Measurements from ENCODE around the gene ERC1. TPM values are rescaled to one million over a fixed set of nuclear protein-coding genes. Genes with fewer than 3 reads are reported as not detected.

ERC1 gene
- total RNA-seq, 1 donor from 2014 or later = 82.2 TPM

- TF ChIP-seq CTCF (IDR thresholded peaks at IDR 0.05; ENCODE audit: partially characterized antibody, unreplicated experiment) = no peak
- H3K27ac Mint-ChIP-seq (ENCODE audit: unreplicated experiment) = no peak overlapping the region
- no peaks in the 10 kb centered on the region for H3K27me3 Mint-ChIP-seq (ENCODE audit: unreplicated experiment)
- H3K4me3 Mint-ChIP-seq (ENCODE audit: unreplicated experiment) = no peak overlapping the region
- no peaks in the 10 kb centered on the region for H3K4me1 Mint-ChIP-seq (ENCODE audit: low read depth, unreplicated experiment)
- no peak for DNase-seq
- H3K36me3 Mint-ChIP-seq (ENCODE audit: unreplicated experiment) = peaks cover 13% of the 10 kb centered on the region
- no peaks in the 10 kb centered on the region for H3K9me3 Mint-ChIP-seq (ENCODE audit: unreplicated experiment)
Measured at GRCh38 chr12:1425396-1425729, 434.3 kb downstream of the ERC1 start.

GRCh38 chr12:1428671-1429070 lies 437.6 kb downstream of the ERC1 start:
- no peaks in the 10 kb centered on the region for H3K4me1 Mint-ChIP-seq (ENCODE audit: low read depth, unreplicated experiment)
- H3K36me3 Mint-ChIP-seq (ENCODE audit: unreplicated experiment) = no peaks in the 10 kb centered on the region
- no peak for TF ChIP-seq CTCF (IDR thresholded peaks at IDR 0.05; ENCODE audit: partially characterized antibody, unreplicated experiment)
- H3K27me3 Mint-ChIP-seq (ENCODE audit: unreplicated experiment) = no peaks in the 10 kb centered on the region
- H3K27ac Mint-ChIP-seq (ENCODE audit: unreplicated experiment) = no peak overlapping the region
- DNase-seq = no peak
- no peak overlapping the region for H3K4me3 Mint-ChIP-seq (ENCODE audit: unreplicated experiment)
- no peaks in the 10 kb centered on the region for H3K9me3 Mint-ChIP-seq (ENCODE audit: unreplicated experiment)

GRCh38 chr12:1429980-1430379 lies 439.0 kb downstream of the ERC1 start:
- Mint-ChIP-seq H3K4me3 (ENCODE audit: unreplicated experiment) (no peak overlapping the region), H3K27ac (ENCODE audit: unreplicated experiment) (no peak overlapping the region), H3K36me3 (ENCODE audit: unreplicated experiment) (no peaks in the 10 kb centered on the region), H3K4me1 (ENCODE audit: low read depth, unreplicated experiment) (no peaks in the 10 kb centered on the region), H3K9me3 (ENCODE audit: unreplicated experiment) (no peaks in the 10 kb centered on the region), H3K27me3 (ENCODE audit: unreplicated experiment) (no peaks in the 10 kb centered on the region)
- TF ChIP-seq CTCF (IDR thresholded peaks at IDR 0.05; ENCODE audit: partially characterized antibody, unreplicated experiment) = no peak
- no peak for DNase-seq

- no peak for DNase-seq
- Mint-ChIP-seq H3K36me3 (ENCODE audit: unreplicated experiment) (no peaks in the 10 kb centered on the region), H3K27ac (ENCODE audit: unreplicated experiment) (no peak overlapping the region), H3K27me3 (ENCODE audit: unreplicated experiment) (no peaks in the 10 kb centered on the region), H3K4me3 (ENCODE audit: unreplicated experiment) (no peak overlapping the region), H3K9me3 (ENCODE audit: unreplicated experiment) (no peaks in the 10 kb centered on the region), H3K4me1 (ENCODE audit: low read depth, unreplicated experiment) (no peaks in the 10 kb centered on the region)
- no peak for TF ChIP-seq CTCF (IDR thresholded peaks at IDR 0.05; ENCODE audit: partially characterized antibody, unreplicated experiment)
Measured at GRCh38 chr12:1434296-1434955, 443.4 kb downstream of the ERC1 start.

GRCh38 chr12:1435044-1435443 lies 444.0 kb downstream of the ERC1 start:
- no peak for DNase-seq

More at GRCh38 chr12:1435044-1435443, 444.0 kb downstream of the ERC1 start:
- Mint-ChIP-seq H3K4me1 (ENCODE audit: low read depth, unreplicated experiment) (no peaks in the 10 kb centered on the region), H3K36me3 (ENCODE audit: unreplicated experiment) (no peaks in the 10 kb centered on the region), H3K27me3 (ENCODE audit: unreplicated experiment) (no peaks in the 10 kb centered on the region), H3K27ac (ENCODE audit: unreplicated experiment) (no peak overlapping the region), H3K9me3 (ENCODE audit: unreplicated experiment) (no peaks in the 10 kb centered on the region), H3K4me3 (ENCODE audit: unreplicated experiment) (no peak overlapping the region)
- TF ChIP-seq CTCF (IDR thresholded peaks at IDR 0.05; ENCODE audit: partially characterized antibody, unreplicated experiment) = no peak

All from glutamatergic neuron (in vitro differentiated cells).